ENCODE measurements around the gene NPR2. TPM values are rescaled to one million over a fixed set of nuclear protein-coding genes. Genes with fewer than 3 reads are reported as not detected.

Gene NPR2
- polyA plus RNA-seq, 1 donor (not counting 4 experiments of a cell fraction or from before 2014, with no cell fraction given) = 5.0 TPM

GRCh38 chr9:35801328-35802128 lies 10.1 kb downstream of the NPR2 start:
- FAIRE-seq = no peak
- no peak overlapping the region for H3K4me3 ChIP-seq (ENCODE audit: control insufficient read depth in 2 of 3, extremely low read depth in 1 of 3, insufficient read depth in 2 of 3, low read depth in 1 of 3, low read length in 3 of 3)
- TF ChIP-seq EZH2 (IDR thresholded peaks at IDR 0.05; ENCODE audit: low read length) (no peak), CTCF (optimal IDR thresholded peaks at IDR 0.05 in 1 of 3, IDR thresholded peaks at IDR 0.05 in 1 of 3, conservative IDR thresholded peaks at IDR 0.05 in 1 of 3; ENCODE audit: extremely low read depth in 1 of 3, insufficient read depth in 2 of 3, low read length in 3 of 3) (no peak)

GRCh38 chr9:35806101-35806500 lies 14.7 kb downstream of the NPR2 start:
- Histone ChIP-seq H4K20me1 (ENCODE audit: control insufficient read depth, extremely low read depth, insufficient read depth, low read length) (no peaks in the 10 kb centered on the region), H3K4me3 (ENCODE audit: control insufficient read depth in 2 of 3, extremely low read depth in 1 of 3, insufficient read depth in 2 of 3, low read depth in 1 of 3, low read length in 3 of 3) (no peak overlapping the region), H3K9me1 (ENCODE audit: control insufficient read depth, extremely low read depth, insufficient read depth, low read length) (no peaks in the 10 kb centered on the region), H2AFZ (ENCODE audit: control insufficient read depth, low read length) (no peak overlapping the region), H3K27me3 (ENCODE audit: control insufficient read depth, extremely low read depth, insufficient read depth, low read length) (no peaks in the 10 kb centered on the region), H3K4me2 (ENCODE audit: control insufficient read depth, extremely low read depth, insufficient read depth, low read depth, low read length) (no peak overlapping the region), H3K9me3 (ENCODE audit: control insufficient read depth, low read depth, low read length) (no peaks in the 10 kb centered on the region), H3K4me1 (ENCODE audit: control insufficient read depth, extremely low read depth, insufficient read depth, low read length) (no peaks in the 10 kb centered on the region), H3K9ac (ENCODE audit: control insufficient read depth, extremely low read depth, insufficient read depth, low read length) (no peak overlapping the region), H3K79me2 (ENCODE audit: control insufficient read depth, insufficient read depth, low read length) (no peaks in the 10 kb centered on the region), H3K36me3 (ENCODE audit: control insufficient read depth in 2 of 2, extremely low read depth in 1 of 2, insufficient read depth in 2 of 2, low read length in 2 of 2) (peaks cover 0 to 2% of the 10 kb centered on the region in 2 experiments), H3K27ac (ENCODE audit: control insufficient read depth, insufficient read depth, low read length) (no peak overlapping the region)
- TF ChIP-seq EZH2 (IDR thresholded peaks at IDR 0.05; ENCODE audit: low read length) = no peak
- no peak for TF ChIP-seq CTCF (optimal IDR thresholded peaks at IDR 0.05 in 1 of 3, IDR thresholded peaks at IDR 0.05 in 1 of 3, conservative IDR thresholded peaks at IDR 0.05 in 1 of 3; ENCODE audit: extremely low read depth in 1 of 3, insufficient read depth in 2 of 3, low read length in 3 of 3)
- FAIRE-seq (no peak), DNase-seq (ENCODE audit: low read depth, low spot score) (no peak)
- dilution Hi-C loops (cut with MboI; ENCODE audit: extremely low pct_ligation_motif_present, low sequenced_read_pairs) = no loop called here

More at GRCh38 chr9:35801328-35802128, 10.1 kb downstream of the NPR2 start:
- DNase-seq (ENCODE audit: low read depth, low spot score) = no peak
- no peaks in the 10 kb centered on the region for H3K9me3 ChIP-seq (ENCODE audit: control insufficient read depth, low read depth, low read length)
- dilution Hi-C loops (cut with MboI; ENCODE audit: extremely low pct_ligation_motif_present, low sequenced_read_pairs) = no loop called here
- no peaks in the 10 kb centered on the region for H4K20me1 ChIP-seq (ENCODE audit: control insufficient read depth, extremely low read depth, insufficient read depth, low read length)
- no peaks in the 10 kb centered on the region for H3K27me3 ChIP-seq (ENCODE audit: control insufficient read depth, extremely low read depth, insufficient read depth, low read length)
- H3K79me2 ChIP-seq (ENCODE audit: control insufficient read depth, insufficient read depth, low read length) = no peaks in the 10 kb centered on the region
- H3K4me1 ChIP-seq (ENCODE audit: control insufficient read depth, extremely low read depth, insufficient read depth, low read length) = peaks cover 13% of the 10 kb centered on the region
- no peak overlapping the region for H3K27ac ChIP-seq (ENCODE audit: control insufficient read depth, insufficient read depth, low read length)
- H3K9me1 ChIP-seq (ENCODE audit: control insufficient read depth, extremely low read depth, insufficient read depth, low read length) = no peaks in the 10 kb centered on the region
- H3K4me2 ChIP-seq (ENCODE audit: control insufficient read depth, extremely low read depth, insufficient read depth, low read depth, low read length) = no peak overlapping the region
- H3K36me3 ChIP-seq (ENCODE audit: control insufficient read depth in 2 of 2, extremely low read depth in 1 of 2, insufficient read depth in 2 of 2, low read length in 2 of 2) = peaks cover 0 to 2% of the 10 kb centered on the region in 2 experiments
- no peak overlapping the region for H3K9ac ChIP-seq (ENCODE audit: control insufficient read depth, extremely low read depth, insufficient read depth, low read length)
- H2AFZ ChIP-seq (ENCODE audit: control insufficient read depth, low read length) = no peak overlapping the region

Data from keratinocyte (primary cell).